ENCODE measurements around the gene ETV7.

Gene ETV7

DNA sequence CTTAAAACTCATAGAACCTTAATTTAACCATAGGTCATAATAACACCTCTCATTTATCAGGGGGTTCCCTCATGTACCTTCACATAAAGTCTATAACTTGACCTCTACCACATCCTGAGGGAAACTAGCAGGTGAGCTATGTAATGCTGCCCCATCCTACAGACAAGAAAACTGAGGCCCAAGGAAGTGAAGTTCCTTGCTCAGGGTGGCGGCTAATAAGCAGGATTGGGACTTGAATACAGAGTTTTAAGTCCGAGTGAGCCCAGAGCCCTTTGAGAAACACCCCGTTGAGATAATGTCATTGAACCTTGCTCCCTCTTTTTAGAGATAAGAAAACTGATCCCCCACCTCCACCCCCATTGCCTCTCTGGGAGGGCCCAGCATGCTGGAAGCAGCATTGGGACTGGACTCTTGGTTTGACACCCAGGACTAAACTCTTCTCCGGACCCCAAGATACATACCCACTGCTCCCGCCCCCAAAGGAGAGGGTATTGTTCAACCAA is 51.2 kb downstream of the ETV7 start:
- H3K27me3 ChIP-seq (ENCODE audit: control insufficient read depth in 5 of 5, insufficient read depth in 4 of 5, low read length in 5 of 5): peaks cover 19 to 49% (median 36%) of the 10 kb centered on the region in 5 donors
- no peak overlapping the region for H3K4me3 ChIP-seq (ENCODE audit: low read depth in 1 of 5, low read length in 5 of 5)
- H3K4me1 ChIP-seq (ENCODE audit: control insufficient read depth in 5 of 5, insufficient read depth in 5 of 5, low read length in 5 of 5): peaks cover 2 to 16% (median 12%) of the 10 kb centered on the region in 5 donors
- no peak overlapping the region for H3K9ac ChIP-seq (ENCODE audit: low read length in 5 of 5)
- no peak overlapping the region for H3K27ac ChIP-seq (ENCODE audit: low read depth, low read length)
- no peaks in the 10 kb centered on the region for H3K9me3 ChIP-seq (ENCODE audit: control insufficient read depth in 5 of 5, low read length in 5 of 5)
- H3K36me3 ChIP-seq (ENCODE audit: control insufficient read depth in 5 of 5, insufficient read depth in 5 of 5, low read length in 5 of 5): no peaks in the 10 kb centered on the region

- H3K4me3 ChIP-seq (ENCODE audit: low read depth in 1 of 5, low read length in 5 of 5): no peak overlapping the region
- H3K9ac ChIP-seq (ENCODE audit: low read length in 5 of 5): no peak overlapping the region
- H3K27ac ChIP-seq (ENCODE audit: low read depth, low read length): no peak overlapping the region
- H3K27me3 ChIP-seq (ENCODE audit: control insufficient read depth in 5 of 5, insufficient read depth in 4 of 5, low read length in 5 of 5): peaks cover 19 to 52% (median 36%) of the 10 kb centered on the region in 5 donors
- no peaks in the 10 kb centered on the region for H3K9me3 ChIP-seq (ENCODE audit: control insufficient read depth in 5 of 5, low read length in 5 of 5)
- no peaks in the 10 kb centered on the region for H3K36me3 ChIP-seq (ENCODE audit: control insufficient read depth in 5 of 5, insufficient read depth in 5 of 5, low read length in 5 of 5)
- peaks cover 0 to 11% (median 7%) of the 10 kb centered on the region in 5 donors for H3K4me1 ChIP-seq (ENCODE audit: control insufficient read depth in 5 of 5, insufficient read depth in 5 of 5, low read length in 5 of 5)
These were observed 51.8 kb downstream of the ETV7 start for GRCh38 chr6:36335465-36336207.

- H3K27ac ChIP-seq (ENCODE audit: low read depth, low read length): no peak overlapping the region
- H3K4me1 ChIP-seq (ENCODE audit: control insufficient read depth in 5 of 5, insufficient read depth in 5 of 5, low read length in 5 of 5): peaks cover 0 to 7% (median 6%) of the 10 kb centered on the region in 5 donors
- H3K9ac ChIP-seq (ENCODE audit: low read length in 5 of 5): no peak overlapping the region
- H3K4me3 ChIP-seq (ENCODE audit: low read depth in 1 of 5, low read length in 5 of 5): no peak overlapping the region
- peaks cover 19 to 50% (median 42%) of the 10 kb centered on the region in 5 donors for H3K27me3 ChIP-seq (ENCODE audit: control insufficient read depth in 5 of 5, insufficient read depth in 4 of 5, low read length in 5 of 5)
- H3K36me3 ChIP-seq (ENCODE audit: control insufficient read depth in 5 of 5, insufficient read depth in 5 of 5, low read length in 5 of 5): no peaks in the 10 kb centered on the region
- H3K9me3 ChIP-seq (ENCODE audit: control insufficient read depth in 5 of 5, low read length in 5 of 5): no peaks in the 10 kb centered on the region
These were observed 52.5 kb downstream of the ETV7 start for GRCh38 chr6:36334832-36335459.

GRCh38 chr6:36333931-36334725 is 53.3 kb downstream of the ETV7 start:
- no peak overlapping the region for H3K27ac ChIP-seq (ENCODE audit: low read depth, low read length)
- peaks cover 19 to 55% (median 44%) of the 10 kb centered on the region in 5 donors for H3K27me3 ChIP-seq (ENCODE audit: control insufficient read depth in 5 of 5, insufficient read depth in 4 of 5, low read length in 5 of 5)
- no peaks in the 10 kb centered on the region for H3K9me3 ChIP-seq (ENCODE audit: control insufficient read depth in 5 of 5, low read length in 5 of 5)
- no peaks in the 10 kb centered on the region for H3K36me3 ChIP-seq (ENCODE audit: control insufficient read depth in 5 of 5, insufficient read depth in 5 of 5, low read length in 5 of 5)
- no peak overlapping the region for H3K9ac ChIP-seq (ENCODE audit: low read length in 5 of 5)
- no peak overlapping the region for H3K4me3 ChIP-seq (ENCODE audit: low read depth in 1 of 5, low read length in 5 of 5)
- peaks cover 0 to 7% (median 6%) of the 10 kb centered on the region in 5 donors for H3K4me1 ChIP-seq (ENCODE audit: control insufficient read depth in 5 of 5, insufficient read depth in 5 of 5, low read length in 5 of 5)

DNA sequence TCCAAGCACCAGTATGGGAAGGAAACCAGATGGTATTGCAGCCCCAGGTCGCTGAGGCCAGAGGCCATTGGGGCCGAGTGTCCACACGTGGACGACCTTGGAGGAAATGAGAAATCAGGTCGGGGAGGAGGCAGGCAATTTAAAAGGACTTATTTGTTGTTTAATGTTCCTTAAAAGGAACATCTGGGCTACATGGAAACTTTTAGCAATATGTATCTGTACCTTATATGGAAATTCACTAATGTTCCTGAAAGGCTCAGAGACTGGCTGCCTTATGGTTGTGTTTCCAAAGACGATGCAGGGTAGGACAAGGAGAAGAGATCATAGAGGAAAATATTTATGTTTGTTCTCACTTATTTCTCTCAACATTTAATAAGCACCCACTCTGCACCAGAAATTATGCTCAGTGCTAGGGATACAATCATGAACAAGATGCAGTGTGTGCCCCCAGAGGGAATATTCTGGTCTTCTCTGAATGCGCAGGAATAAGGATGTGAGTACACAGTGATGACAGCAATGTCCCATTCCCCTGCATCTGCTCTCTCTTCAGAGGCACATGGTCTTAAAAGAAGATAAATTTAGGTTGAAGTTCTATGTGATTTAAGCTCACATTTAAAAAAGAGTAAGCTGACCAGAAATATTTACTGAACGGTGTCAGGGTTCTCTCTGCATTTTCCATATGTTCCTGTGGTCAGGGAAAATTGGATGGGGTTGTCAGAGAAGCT is 54.1 kb downstream of the ETV7 start:
- Histone ChIP-seq H3K27ac (ENCODE audit: low read depth, low read length) (no peak overlapping the region), H3K4me3 (ENCODE audit: low read depth in 1 of 5, low read length in 5 of 5) (no peak overlapping the region), H3K9me3 (ENCODE audit: control insufficient read depth in 5 of 5, low read length in 5 of 5) (no peaks in the 10 kb centered on the region), H3K27me3 (ENCODE audit: control insufficient read depth in 5 of 5, insufficient read depth in 4 of 5, low read length in 5 of 5) (peaks cover 24 to 60% (median 44%) of the 10 kb centered on the region in 5 donors), H3K9ac (ENCODE audit: low read length in 5 of 5) (no peak overlapping the region), H3K36me3 (ENCODE audit: control insufficient read depth in 5 of 5, insufficient read depth in 5 of 5, low read length in 5 of 5) (no peaks in the 10 kb centered on the region), H3K4me1 (ENCODE audit: control insufficient read depth in 5 of 5, insufficient read depth in 5 of 5, low read length in 5 of 5) (peaks cover 0 to 7% (median 6%) of the 10 kb centered on the region in 5 donors)

DNA sequence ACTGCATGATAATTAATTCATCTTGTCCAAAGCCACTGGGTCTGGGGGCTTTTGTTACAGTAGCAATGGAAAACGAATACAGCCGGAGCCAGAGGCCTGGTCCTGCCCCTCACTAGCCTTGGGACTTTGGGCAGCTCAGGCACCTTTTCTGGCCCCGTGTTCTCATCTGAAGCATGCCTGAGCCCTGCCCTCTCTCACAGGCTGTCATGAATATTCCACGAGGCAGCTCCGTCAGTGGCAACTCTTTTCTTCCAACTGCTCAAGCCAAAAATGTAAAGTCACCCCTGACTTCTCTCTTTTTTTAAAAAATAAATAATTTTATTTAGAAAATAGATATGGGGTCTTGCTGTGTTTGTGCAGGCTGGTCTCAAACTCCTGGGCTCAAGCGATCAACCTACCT is 56.1 kb downstream of the ETV7 start:
- no peaks in the 10 kb centered on the region for H3K36me3 ChIP-seq (ENCODE audit: control insufficient read depth in 5 of 5, insufficient read depth in 5 of 5, low read length in 5 of 5)
- no peak overlapping the region for H3K4me3 ChIP-seq (ENCODE audit: low read depth in 1 of 5, low read length in 5 of 5)
- no peaks in the 10 kb centered on the region for H3K9me3 ChIP-seq (ENCODE audit: control insufficient read depth in 5 of 5, low read length in 5 of 5)
- H3K4me1 ChIP-seq (ENCODE audit: control insufficient read depth in 5 of 5, insufficient read depth in 5 of 5, low read length in 5 of 5): peaks cover 0 to 7% (median 6%) of the 10 kb centered on the region in 5 donors
- peaks cover 24 to 63% (median 53%) of the 10 kb centered on the region in 5 donors for H3K27me3 ChIP-seq (ENCODE audit: control insufficient read depth in 5 of 5, insufficient read depth in 4 of 5, low read length in 5 of 5)
- no peak overlapping the region for H3K9ac ChIP-seq (ENCODE audit: low read length in 5 of 5)
- H3K27ac ChIP-seq (ENCODE audit: low read depth, low read length): no peak overlapping the region

- H3K36me3 ChIP-seq (ENCODE audit: control insufficient read depth in 5 of 5, insufficient read depth in 5 of 5, low read length in 5 of 5): no peaks in the 10 kb centered on the region
- H3K27ac ChIP-seq (ENCODE audit: low read depth, low read length): no peak overlapping the region
- H3K4me3 ChIP-seq (ENCODE audit: low read depth in 1 of 5, low read length in 5 of 5): no peak overlapping the region
- H3K9ac ChIP-seq (ENCODE audit: low read length in 5 of 5): no peak overlapping the region
- peaks cover 0 to 7% (median 6%) of the 10 kb centered on the region in 5 donors for H3K4me1 ChIP-seq (ENCODE audit: control insufficient read depth in 5 of 5, insufficient read depth in 5 of 5, low read length in 5 of 5)
- H3K27me3 ChIP-seq (ENCODE audit: control insufficient read depth in 5 of 5, insufficient read depth in 4 of 5, low read length in 5 of 5): peaks cover 19 to 59% (median 44%) of the 10 kb centered on the region in 5 donors
- no peaks in the 10 kb centered on the region for H3K9me3 ChIP-seq (ENCODE audit: control insufficient read depth in 5 of 5, low read length in 5 of 5)
These were observed 57.1 kb downstream of the ETV7 start for GRCh38 chr6:36330366-36330765.

GRCh38 chr6:36329798-36330291 is 57.6 kb downstream of the ETV7 start:
- no peaks in the 10 kb centered on the region for H3K36me3 ChIP-seq (ENCODE audit: control insufficient read depth in 5 of 5, insufficient read depth in 5 of 5, low read length in 5 of 5)
- no peak overlapping the region for H3K27ac ChIP-seq (ENCODE audit: low read depth, low read length)
- peaks cover 18 to 55% (median 41%) of the 10 kb centered on the region in 5 donors for H3K27me3 ChIP-seq (ENCODE audit: control insufficient read depth in 5 of 5, insufficient read depth in 4 of 5, low read length in 5 of 5)
- H3K4me3 ChIP-seq (ENCODE audit: low read depth in 1 of 5, low read length in 5 of 5): no peak overlapping the region
- peaks cover 0 to 7% (median 6%) of the 10 kb centered on the region in 5 donors for H3K4me1 ChIP-seq (ENCODE audit: control insufficient read depth in 5 of 5, insufficient read depth in 5 of 5, low read length in 5 of 5)
- H3K9me3 ChIP-seq (ENCODE audit: control insufficient read depth in 5 of 5, low read length in 5 of 5): no peaks in the 10 kb centered on the region
- H3K9ac ChIP-seq (ENCODE audit: low read length in 5 of 5): no peak overlapping the region

DNA sequence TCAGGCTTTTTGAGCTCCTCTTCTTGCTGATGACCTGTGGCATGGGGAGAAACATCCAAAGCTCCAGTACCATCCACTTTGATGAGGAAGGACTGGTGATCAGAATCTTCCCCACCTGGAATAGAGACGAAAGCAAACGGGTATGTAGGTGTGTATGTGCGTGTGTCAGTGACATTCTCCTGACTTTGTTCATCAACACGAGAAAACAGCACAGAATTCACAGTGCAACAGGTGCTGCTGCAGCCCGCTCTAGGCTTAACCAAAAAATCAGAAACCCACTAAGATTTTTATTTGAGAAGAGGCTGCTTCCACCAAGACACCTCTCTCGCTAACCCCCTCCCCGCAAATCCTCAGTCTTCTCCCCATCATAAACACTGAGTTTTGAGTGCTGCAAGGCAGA is 58.9 kb downstream of the ETV7 start:
- H3K27me3 ChIP-seq (ENCODE audit: control insufficient read depth in 5 of 5, insufficient read depth in 4 of 5, low read length in 5 of 5): peaks cover 13 to 46% (median 31%) of the 10 kb centered on the region in 5 donors
- H3K36me3 ChIP-seq (ENCODE audit: control insufficient read depth in 5 of 5, insufficient read depth in 5 of 5, low read length in 5 of 5): no peaks in the 10 kb centered on the region
- H3K9me3 ChIP-seq (ENCODE audit: control insufficient read depth in 5 of 5, low read length in 5 of 5): no peaks in the 10 kb centered on the region
- H3K27ac ChIP-seq (ENCODE audit: low read depth, low read length): no peak overlapping the region
- no peak overlapping the region for H3K9ac ChIP-seq (ENCODE audit: low read length in 5 of 5)
- no peaks in the 10 kb centered on the region for H3K4me1 ChIP-seq (ENCODE audit: control insufficient read depth in 5 of 5, insufficient read depth in 5 of 5, low read length in 5 of 5)
- H3K4me3 ChIP-seq (ENCODE audit: low read depth in 1 of 5, low read length in 5 of 5): no peak overlapping the region
